GM19023 (cell line): Measurements from ENCODE around the gene MEGF6.
"Not testable (repeated sequence)": the region's sequence is repeated elsewhere in the genome, so short reads cannot be mapped to it uniquely, and the experiment has no call there.

ENCODE experiments used
- ATAC-seq: cut with Tn5 transposase; IDR thresholded peaks from one replicate; pipeline ENCODE4 v1.9.1; 2021; ENCODE audit warnings: mild to moderate bottlenecking, moderate library complexity; ENCODE audit not compliant: unreplicated experiment

The MEGF6 gene

GRCh38 chr1:3628445-3628844, 17.1 kb upstream of the MEGF6 start:
- no peak for ATAC-seq

- no peak for ATAC-seq
Observed at GRCh38 chr1:3627515-3628253, 16.4 kb upstream of the MEGF6 start.

GRCh38 chr1:3626025-3626424, 14.7 kb upstream of the MEGF6 start:
- ATAC-seq, result no peak

- peak; percentile 3 for ATAC-seq
Observed at GRCh38 chr1:3625151-3625907, 14.0 kb upstream of the MEGF6 start.

GRCh38 chr1:3624200-3625136, 13.2 kb upstream of the MEGF6 start, which contains the start of gene TPRG1L:
TSS of gene TPRG1L (plus strand) at chr1:3625015. CDS start at chr1:3625073, 58 bp downstream.
- peak; percentile 91 for ATAC-seq

- ATAC-seq, result no peak
Observed at GRCh38 chr1:3623441-3624199, 12.3 kb upstream of the MEGF6 start.

GRCh38 chr1:3622102-3622501, 10.8 kb upstream of the MEGF6 start:
- ATAC-seq, result not testable (repeated sequence)

- ATAC-seq, result not testable (repeated sequence)
Observed at GRCh38 chr1:3621151-3621671, 9.9 kb upstream of the MEGF6 start.

- no peak for ATAC-seq
Observed at GRCh38 chr1:3620708-3621107, 9.4 kb upstream of the MEGF6 start.

GRCh38 chr1:3618881-3619671, 7.8 kb upstream of the MEGF6 start:
- ATAC-seq, result no peak

GRCh38 chr1:3618531-3618880, 7.2 kb upstream of the MEGF6 start:
- no peak for ATAC-seq

- ATAC-seq, result no peak
Observed at GRCh38 chr1:3617806-3618345, 6.6 kb upstream of the MEGF6 start.

- no peak for ATAC-seq
Observed at GRCh38 chr1:3616861-3617260, 5.6 kb upstream of the MEGF6 start.

GRCh38 chr1:3614755-3615742, 3.7 kb upstream of the MEGF6 start:
- ATAC-seq, result no peak

GRCh38 chr1:3612123-3612522, 815 bp upstream of the MEGF6 start:
- ATAC-seq, result no peak

GRCh38 chr1:3610527-3611169, 660 bp downstream of the MEGF6 start:
- ATAC-seq, result no peak

- ATAC-seq, result no peak
Observed at GRCh38 chr1:3609769-3610526, 1.4 kb downstream of the MEGF6 start.
